ENCODE results near the gene PLEKHG7.
"Not testable (repeated sequence)": the region's sequence is repeated elsewhere in the genome, so short reads cannot be mapped to it uniquely, and the experiment has no call there.

PLEKHG7 gene, protein sequence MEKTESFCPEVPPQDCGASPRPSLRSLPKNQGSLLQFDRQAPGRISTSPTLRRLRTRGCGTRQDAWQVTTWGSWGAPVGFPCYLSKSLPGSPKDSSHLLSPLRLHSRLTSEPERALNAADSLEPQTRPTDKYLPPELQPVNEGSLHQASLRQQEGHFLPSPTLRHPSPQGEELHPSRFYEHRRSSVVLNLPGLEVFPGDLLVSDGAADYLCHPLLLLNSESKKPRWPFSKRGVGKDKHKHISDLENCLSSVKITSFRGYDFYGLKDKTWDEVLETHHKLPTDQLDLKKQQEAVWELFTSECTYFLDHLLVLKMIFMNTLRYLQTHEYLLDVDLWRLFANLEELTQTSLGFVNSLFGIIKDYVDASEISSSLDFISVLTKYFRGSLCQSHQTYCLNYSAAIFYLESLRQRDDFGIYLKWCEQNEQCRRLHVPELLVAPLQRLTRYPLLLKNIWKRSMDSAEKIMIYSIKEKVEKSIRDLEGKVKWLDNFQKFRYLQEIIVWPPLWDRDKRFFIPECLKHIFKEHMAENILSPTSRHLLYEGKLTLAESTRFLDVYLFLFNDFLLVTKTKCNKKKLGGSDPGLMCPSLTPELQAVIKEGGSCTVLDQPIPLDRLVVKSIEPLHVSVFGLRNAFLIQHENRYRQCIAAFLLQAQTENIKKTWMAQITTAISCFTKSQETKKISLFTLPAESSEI

DNA sequence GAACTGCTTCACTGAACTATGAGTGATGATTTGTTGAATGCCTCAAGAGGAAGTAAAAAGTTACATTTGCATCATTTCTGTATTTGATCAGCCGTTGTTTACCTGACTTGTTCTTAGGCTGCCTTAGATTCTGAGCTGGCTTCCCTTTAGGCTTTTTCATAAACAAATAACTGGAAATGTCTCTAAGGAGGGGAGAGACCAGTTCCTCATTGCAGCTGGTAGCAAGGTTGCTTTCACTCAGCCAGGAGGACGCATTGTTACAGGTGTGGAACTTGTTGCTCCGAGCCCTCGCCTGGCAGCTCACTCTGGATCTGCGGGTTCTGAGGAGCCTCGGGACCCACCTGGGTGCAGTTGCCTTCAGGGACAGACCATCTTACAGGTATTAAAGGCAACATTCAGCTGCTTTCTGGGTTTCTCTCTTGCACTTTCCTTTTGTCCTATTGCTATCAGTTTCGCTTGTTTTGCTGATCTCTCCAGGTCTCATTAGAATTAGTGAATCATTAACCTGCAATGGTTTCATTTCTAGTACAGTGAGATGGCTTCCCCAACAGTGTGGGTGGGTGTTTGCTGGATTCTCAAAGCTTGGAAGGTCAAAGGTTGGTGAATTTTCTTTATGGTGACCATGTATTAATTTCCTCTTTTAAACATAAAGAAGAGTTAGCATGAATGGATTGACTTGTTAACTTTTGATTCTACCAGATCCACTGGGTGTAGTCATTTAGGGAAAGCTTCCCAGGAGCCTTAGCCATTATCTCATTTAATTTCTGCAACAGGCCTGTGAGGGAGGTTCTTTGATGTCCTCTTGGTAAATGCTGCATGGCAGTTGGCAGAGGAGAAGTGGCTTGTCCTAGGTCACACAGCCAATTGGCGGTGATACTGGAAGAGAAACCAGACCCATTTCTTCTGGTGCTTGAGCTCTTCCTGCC is at the start of gene PLEKHG7:
Gene PLEKHG7 (plus strand): TSS at position 236 of the 926 bp plus-strand sequence. CDS start 3,643 bp downstream, outside the sequence.
- Histone ChIP-seq H3K4me3 (peak within 1 kb of the TSS in 4 of 7 experiments; percentile 6 to 10 (median 9)), H3K27ac (peak within 1 kb of the TSS in 2 of 21 experiments; percentile 17 to 59)

DNA sequence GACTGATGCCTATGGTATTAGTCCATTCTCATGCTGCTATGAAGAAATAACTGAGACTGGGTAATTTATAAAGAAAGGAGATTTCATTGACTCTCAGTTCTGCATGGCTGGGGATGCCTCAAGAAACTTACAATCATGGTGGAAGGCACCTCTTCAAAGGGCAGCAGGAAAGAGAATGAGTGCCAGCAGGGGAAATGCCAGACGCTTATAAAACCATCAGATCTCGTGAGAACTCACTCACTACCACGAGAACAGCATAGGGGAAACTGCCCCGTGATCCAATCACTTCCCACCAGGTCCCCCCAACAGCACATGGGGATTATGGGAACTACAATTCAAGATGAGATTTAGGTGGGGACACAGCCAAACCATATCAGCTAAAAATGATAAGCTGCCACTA is 48.5 kb upstream of the PLEKHG7 start:
- H3K27ac ChIP-seq, H3K4me3 ChIP-seq: not testable (repeated sequence)

DNA sequence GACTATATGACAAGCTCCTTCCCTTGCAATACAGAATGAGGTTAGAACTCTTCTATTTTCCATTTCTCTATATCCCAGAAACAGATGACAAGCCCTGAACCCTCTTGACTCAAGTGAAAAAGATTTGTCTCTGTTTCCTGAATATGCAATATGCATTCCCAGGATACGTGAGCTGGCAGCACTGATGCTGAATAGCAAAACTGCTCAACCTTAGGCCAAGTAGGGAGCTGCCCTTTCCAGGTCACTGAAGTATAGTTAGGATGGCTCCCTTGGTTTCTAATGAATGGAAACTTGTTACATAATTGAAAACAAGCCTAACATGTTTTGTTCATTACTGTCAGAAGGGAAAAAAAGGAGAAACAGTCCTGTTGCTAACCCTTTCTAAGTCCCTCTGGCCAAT is 47.9 kb upstream of the PLEKHG7 start:
- no peak overlapping the region for H3K27ac ChIP-seq
- H3K4me3 ChIP-seq, result no peak overlapping the region

DNA sequence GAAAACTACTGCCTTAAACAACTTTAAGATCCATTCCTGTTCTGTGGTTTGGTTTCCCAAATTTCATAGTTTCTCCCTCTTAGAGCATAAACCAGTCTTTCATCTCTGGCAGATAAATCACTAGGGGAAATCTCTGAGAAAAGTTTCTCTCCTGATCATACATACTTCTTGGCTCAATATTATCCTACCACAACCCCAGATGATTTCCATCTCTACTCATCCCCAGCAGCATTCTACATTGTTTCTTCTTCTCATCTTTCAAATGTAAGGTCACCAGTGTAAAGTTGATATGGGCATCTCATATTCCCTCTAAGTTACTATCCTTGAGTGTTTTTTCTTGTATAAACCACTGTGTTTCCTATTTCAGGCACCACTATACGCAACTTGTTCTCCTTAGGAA is 45.9 kb upstream of the PLEKHG7 start:
- no peak overlapping the region for H3K4me3 ChIP-seq
- H3K27ac ChIP-seq, result no peak overlapping the region

DNA sequence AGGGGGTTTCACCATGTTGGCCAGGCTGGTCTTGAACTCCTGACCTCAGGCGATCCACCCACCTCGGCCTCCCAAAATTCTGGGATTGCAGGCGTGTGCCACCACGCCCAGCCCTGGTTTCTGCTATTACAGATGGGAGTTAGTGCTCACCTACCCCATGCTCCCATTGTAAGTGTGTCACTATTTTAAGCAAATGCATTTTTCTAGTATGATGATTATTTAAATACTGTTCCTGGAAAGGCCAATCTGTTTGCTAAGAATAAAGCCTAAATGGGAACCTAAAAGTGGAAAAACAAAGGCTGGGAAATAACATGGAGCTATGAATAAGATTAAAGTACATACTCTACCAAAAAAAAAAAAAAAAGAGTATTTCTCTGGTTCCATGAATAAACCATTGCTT is 45.0 kb upstream of the PLEKHG7 start:
- no peak overlapping the region for H3K27ac ChIP-seq

DNA sequence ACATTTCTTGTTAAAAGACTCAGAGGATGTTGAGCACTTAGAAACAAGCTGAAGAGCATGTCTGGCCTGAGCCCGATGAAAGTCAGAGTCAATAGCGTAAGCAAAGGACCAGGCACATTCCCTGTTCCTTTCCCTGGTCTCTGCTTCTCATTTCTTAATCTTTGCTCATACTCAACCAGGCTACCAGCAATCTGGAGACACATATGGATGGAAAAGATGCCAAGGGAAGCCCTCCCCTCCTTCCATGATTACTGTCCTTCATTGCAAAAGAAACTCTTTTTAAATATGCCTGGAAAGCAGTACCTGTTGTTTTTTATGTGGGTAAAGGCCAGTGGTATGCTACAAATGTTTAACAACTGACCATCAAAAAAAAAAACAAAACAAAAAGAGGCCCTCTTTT is 44.2 kb upstream of the PLEKHG7 start:
- H3K4me3 ChIP-seq, result no peak overlapping the region

More for the DNA sequence above, 45.0 kb upstream of the PLEKHG7 start:
- no peak overlapping the region for H3K4me3 ChIP-seq

DNA sequence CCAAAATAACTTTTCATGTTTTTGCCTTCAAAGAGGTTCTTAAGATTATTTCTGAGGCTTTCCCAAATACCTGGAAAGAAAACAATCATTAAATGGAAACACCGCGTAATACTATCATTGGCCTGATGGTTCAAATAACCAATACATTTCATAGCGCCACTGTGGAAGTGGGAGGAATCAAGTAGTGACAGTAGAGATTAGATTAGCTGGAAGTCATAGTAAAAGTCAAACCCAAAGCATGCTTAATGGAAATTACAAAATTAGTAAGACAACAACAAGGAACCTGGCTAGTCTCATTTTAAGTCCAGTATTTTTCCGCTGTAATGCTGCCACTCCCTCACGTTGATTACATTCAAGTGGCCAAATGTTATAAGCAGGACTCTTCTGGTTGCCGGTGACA is 41.5 kb upstream of the PLEKHG7 start:
- no peak overlapping the region for H3K27ac ChIP-seq
- no peak overlapping the region for H3K4me3 ChIP-seq

More for the DNA sequence above, 44.2 kb upstream of the PLEKHG7 start:
- H3K27ac ChIP-seq, result no peak overlapping the region

DNA sequence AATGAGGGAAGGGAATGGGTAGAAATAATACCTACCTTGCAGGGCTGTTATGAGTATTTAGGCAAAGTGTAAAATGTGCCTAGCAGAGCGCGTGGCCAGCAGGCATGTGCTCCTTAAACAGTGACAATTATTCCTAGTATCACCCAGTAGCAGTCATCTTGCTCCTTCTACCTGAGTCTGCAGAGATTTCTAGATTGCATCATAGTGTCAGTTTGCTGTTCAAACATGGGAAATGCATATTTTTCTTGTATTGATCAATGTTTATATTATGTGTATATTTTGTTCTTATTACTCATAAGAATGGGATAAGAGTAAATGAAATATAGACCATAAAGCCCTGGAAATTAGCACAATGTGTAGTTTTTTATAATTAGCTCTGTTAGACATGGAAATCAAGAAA is 37.3 kb upstream of the PLEKHG7 start:
- Histone ChIP-seq H3K4me3 (no peak overlapping the region), H3K27ac (no peak overlapping the region)

DNA sequence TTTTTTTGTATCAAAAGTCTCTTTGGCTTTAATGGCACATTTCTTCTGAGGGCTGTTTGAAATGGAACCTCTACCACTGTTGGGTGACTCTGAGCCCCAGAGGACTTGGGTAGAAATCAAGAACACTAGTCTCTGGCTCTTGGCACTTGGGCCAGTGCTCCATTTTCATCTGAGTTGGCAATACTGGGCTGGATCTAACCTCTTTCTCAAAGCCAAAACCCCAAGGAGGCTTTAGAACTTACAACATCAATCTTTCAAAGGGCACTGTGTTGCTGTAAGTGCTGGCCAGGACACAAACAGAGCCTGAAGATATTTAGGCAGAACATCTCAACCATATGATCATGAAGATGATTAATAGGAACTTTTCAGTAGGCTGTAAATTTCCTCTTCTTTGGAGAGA is 34.0 kb upstream of the PLEKHG7 start:
- H3K4me3 ChIP-seq, result no peak overlapping the region

DNA sequence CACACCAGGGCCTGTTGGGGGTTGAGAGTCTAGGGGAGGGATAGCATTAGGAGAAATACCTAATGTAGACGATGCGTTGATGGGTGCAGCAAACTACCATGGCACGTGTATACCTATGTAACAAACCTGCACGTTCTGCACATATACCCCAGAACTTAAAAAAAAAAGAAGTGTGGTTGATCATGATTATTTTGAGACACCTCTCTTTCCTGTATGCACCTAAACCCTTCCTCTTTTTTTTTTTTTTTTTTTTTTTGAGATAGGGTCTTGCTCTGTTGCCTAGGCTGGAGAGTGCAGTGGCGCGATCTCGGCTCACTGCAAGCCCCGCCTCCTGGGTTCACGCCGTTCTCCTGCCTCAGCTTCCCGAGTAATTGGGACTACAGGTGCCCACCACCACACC is 31.3 kb upstream of the PLEKHG7 start:
- not testable (repeated sequence) for H3K4me3 ChIP-seq

More for the DNA sequence above, 34.0 kb upstream of the PLEKHG7 start:
- H3K27ac ChIP-seq, result no peak overlapping the region

DNA sequence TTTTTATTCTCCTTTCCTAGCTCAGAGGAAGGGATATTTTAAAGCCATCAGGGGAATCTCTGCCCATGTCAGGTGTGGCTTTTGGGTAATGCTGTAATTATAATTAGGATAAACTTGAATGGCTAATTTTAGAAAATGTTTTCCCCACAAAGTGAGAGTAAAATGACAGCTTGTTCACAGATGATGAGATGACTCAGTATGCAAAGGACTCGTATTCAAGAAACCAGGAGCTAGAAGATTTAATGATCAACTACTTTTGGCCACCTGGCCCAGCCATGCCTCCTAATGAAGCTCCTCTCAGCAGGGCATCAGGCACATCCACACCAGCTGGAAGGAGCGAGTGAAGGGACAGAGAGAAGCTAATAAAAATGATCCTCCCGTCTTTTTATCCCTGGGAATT is 29.0 kb upstream of the PLEKHG7 start:
- no peak overlapping the region for H3K4me3 ChIP-seq
- H3K27ac ChIP-seq, result no peak overlapping the region

More for the DNA sequence above, 31.3 kb upstream of the PLEKHG7 start:
- not testable (repeated sequence) for H3K27ac ChIP-seq

DNA sequence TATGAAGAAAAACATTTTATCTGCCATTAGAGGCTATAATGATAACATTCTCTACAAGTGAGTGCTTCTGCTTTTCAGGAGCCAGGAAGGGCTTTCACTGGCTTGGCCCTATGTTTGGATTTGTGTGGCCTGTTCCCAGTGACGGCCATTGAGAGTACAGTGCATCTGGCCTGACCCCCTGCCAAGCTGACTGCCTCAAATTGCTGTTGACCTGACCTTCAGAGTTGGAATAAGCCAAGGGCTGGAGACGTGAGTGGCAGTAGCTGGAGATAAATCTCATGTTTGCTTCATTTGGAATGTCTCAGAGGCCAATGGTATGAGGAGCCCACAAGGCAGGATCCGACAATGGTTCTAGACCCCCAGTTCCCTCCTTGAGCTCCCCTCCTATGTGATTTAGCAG is 28.3 kb upstream of the PLEKHG7 start:
- no peak overlapping the region for H3K4me3 ChIP-seq

DNA sequence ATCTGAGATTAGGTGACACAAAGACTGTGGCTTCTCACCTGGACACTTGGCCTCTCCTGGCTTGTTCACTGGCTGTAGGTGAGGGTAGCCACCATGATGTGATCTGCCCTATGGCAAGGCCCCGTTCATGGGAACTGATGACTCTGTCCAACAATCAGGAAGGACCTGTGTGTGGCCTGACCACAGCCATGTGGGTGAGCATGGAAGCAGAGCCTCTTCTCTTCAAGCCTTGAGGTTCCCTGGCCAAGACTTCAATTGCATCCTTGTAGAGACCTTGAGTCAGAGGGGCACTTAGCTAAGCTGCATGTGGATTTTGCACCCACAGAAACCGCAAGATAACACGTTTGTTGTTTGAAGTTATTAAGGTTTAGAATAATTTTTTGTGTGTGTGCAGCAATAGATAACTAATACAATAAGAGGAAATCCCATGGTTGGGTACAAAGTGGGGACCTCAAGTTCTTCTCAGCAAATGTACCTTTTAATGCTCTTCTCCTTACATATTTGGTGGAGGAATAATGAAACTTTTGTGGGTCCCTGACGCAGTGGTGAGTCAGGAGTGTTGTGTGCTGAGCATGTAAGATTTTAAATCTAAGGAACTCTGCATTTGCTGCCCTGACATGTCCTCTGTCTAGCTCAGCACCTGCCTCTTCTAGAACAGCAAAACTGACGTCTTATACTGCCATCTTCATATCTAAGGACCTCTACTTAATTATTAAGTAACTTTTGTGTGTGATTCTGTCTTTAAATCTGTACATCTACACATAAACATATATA is 27.5 kb upstream of the PLEKHG7 start:
- no peak overlapping the region for H3K4me3 ChIP-seq
- no peak overlapping the region for H3K27ac ChIP-seq

More for the DNA sequence above, 28.3 kb upstream of the PLEKHG7 start:
- no peak overlapping the region for H3K27ac ChIP-seq

DNA sequence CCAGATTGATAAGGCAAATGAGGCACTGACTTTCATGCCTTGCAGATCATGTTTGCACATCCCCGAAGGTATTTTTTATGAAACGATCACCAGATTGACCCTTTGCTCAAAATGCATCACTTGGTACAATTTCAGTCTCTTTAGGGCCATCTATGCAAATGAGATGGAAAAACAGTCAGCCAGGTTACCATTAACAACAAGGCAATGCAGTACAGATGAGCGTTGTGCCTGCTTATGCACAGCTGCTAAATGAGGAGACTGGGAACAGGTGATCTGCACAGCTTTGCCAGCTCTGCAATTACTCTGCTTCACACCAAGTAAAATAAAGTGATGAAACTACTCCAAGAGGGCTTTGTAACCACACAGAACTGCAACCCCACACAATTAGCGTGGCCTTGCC is 26.1 kb upstream of the PLEKHG7 start:
- H3K4me3 ChIP-seq, result no peak overlapping the region
- no peak overlapping the region for H3K27ac ChIP-seq

DNA sequence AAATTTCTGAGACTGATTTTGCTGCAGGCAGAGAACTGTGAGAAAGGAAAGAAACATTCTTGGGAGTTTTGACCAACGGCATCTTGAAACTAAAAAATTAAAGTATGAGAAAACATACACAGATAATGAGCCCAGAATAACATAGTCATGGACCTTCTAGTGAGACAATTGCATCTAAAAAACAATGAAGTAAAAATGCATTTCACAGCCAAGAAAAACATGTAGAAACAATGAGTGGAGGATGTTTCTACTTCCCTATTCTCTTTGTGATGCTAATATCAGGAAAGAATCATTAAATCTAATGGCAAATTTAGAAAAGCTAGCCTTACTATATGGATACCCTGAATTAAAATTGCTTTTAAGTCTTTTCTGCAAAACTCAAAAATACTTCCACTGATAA is 12.2 kb upstream of the PLEKHG7 start:
- no peak overlapping the region for H3K4me3 ChIP-seq
- no peak overlapping the region for H3K27ac ChIP-seq

DNA sequence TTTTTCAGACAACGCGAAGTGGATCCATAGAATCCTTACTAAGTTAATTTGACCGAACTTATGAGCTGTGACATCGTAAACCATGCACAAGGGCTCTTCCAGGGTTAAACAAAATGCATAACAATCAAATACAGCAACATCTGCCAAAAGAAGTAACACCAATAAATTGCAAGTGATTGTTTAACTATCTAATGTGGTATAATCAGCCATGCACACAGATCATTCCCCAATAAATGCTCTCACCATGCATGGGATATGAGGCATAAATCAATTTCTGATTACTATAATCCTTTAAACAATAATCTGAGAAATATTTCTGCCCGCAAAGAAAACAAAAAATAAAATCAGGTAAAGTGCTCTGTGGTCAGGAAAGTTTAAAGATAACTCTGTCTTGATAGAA is 7.7 kb upstream of the PLEKHG7 start:
- Histone ChIP-seq H3K4me3 (no peak overlapping the region), H3K27ac (no peak overlapping the region)

DNA sequence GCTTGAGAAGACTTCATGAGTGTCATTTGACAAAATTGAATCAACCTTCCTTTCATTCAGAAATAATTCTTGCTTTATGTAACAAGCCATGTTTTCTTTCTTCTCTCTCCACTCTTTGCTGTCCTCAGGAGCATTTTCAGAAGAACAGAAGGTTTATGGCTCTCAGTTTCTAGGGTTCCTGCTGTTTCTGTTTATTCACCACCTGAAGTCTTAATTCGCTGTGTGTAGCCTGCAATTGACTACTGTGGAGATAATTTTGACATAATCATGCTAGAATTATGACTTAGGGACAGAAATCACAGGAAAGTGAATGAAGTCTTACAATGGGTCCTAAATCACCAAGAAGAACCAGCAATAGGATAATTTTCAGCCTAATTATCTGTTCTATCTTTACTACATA is 7.2 kb upstream of the PLEKHG7 start:
- Histone ChIP-seq H3K4me3 (no peak overlapping the region), H3K27ac (no peak overlapping the region)

DNA sequence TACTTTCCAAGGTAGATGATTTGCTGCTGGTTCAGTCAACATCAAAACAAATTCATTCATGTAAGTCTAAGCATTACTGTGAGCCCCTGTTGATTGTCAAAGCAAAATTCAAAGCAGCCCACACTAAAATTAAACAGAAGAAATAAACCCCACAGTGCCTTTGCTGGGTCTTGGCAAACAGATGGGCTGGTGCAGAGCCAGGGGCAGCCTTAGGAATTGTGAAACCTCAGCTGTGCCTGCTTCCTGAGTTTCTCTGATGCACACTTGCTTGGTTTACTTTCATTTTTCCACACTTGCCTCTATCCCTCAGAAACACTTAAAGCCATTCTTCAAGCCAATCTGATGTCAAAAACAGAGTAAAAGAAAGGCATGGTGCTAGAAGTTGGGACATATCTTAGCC is 6.6 kb upstream of the PLEKHG7 start:
- Histone ChIP-seq H3K27ac (no peak overlapping the region), H3K4me3 (no peak overlapping the region)

DNA sequence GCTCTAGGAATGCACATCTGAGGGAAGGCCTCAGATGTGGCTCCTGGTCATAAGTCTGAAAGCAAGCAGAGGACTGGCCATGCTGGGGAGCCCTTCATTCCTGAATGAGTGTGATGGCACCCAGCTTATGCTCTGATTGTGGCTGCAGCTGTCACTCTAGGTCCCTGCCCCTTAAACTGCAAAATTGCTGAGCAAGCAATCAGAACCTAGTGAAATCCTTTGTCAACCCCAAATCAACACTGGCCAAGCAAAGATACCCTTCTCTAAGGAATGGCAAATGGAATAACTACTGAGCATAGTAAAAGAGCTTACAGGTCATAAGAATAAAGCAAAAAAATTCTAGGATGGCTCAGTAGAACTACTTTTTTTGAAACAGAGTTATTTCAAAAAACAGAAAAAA is 4.3 kb upstream of the PLEKHG7 start:
- H3K4me3 ChIP-seq, result no peak overlapping the region
- no peak overlapping the region for H3K27ac ChIP-seq
